ENCODE results near the gene SLC35F1.

The SLC35F1 gene

GRCh38 chr6:118280210-118280609, 373.1 kb downstream of the SLC35F1 start:
- DNase-seq (ENCODE audit: low read depth): no peak

- no peak for DNase-seq (ENCODE audit: low read depth)
These were observed 374.2 kb downstream of the SLC35F1 start for GRCh38 chr6:118281291-118281690.

GRCh38 chr6:118283766-118284165, 376.7 kb downstream of the SLC35F1 start:
- peak; percentile 11 for DNase-seq (ENCODE audit: low read depth)

GRCh38 chr6:118284736-118285360, 377.8 kb downstream of the SLC35F1 start:
- DNase-seq (ENCODE audit: low read depth): no peak

- no peak for DNase-seq (ENCODE audit: low read depth)
These were observed 378.7 kb downstream of the SLC35F1 start for GRCh38 chr6:118285791-118286190.

- no peak for DNase-seq (ENCODE audit: low read depth)
These were observed 381.5 kb downstream of the SLC35F1 start for GRCh38 chr6:118288355-118289124.

GRCh38 chr6:118292558-118292957, 385.5 kb downstream of the SLC35F1 start:
- DNase-seq (ENCODE audit: low read depth): no peak

GRCh38 chr6:118294906-118295305, 387.8 kb downstream of the SLC35F1 start:
- no peak for DNase-seq (ENCODE audit: low read depth)

- DNase-seq (ENCODE audit: low read depth): no peak
These were observed 388.3 kb downstream of the SLC35F1 start for GRCh38 chr6:118295336-118295735.

GRCh38 chr6:118296129-118296901, 389.3 kb downstream of the SLC35F1 start:
- no peak for DNase-seq (ENCODE audit: low read depth)

- DNase-seq (ENCODE audit: low read depth): no peak
These were observed 390.8 kb downstream of the SLC35F1 start for GRCh38 chr6:118297821-118298220.

- no peak for DNase-seq (ENCODE audit: low read depth)
These were observed 391.7 kb downstream of the SLC35F1 start for GRCh38 chr6:118298476-118299427.

- no peak for DNase-seq (ENCODE audit: low read depth)
These were observed 392.4 kb downstream of the SLC35F1 start for GRCh38 chr6:118299457-118299856.

GRCh38 chr6:118304321-118304720, 397.3 kb downstream of the SLC35F1 start:
- DNase-seq (ENCODE audit: low read depth): no peak

- no peak for DNase-seq (ENCODE audit: low read depth)
These were observed 398.0 kb downstream of the SLC35F1 start for GRCh38 chr6:118305081-118305480.

- no peak for DNase-seq (ENCODE audit: low read depth)
These were observed 399.6 kb downstream of the SLC35F1 start for GRCh38 chr6:118306392-118307238.

- no peak for DNase-seq (ENCODE audit: low read depth)
These were observed 400.5 kb downstream of the SLC35F1 start for GRCh38 chr6:118307581-118307980.

GRCh38 chr6:118309337-118310093, 402.5 kb downstream of the SLC35F1 start:
- DNase-seq (ENCODE audit: low read depth): no peak

GRCh38 chr6:118313208-118313607, 406.1 kb downstream of the SLC35F1 start:
- DNase-seq (ENCODE audit: low read depth): no peak

GRCh38 chr6:118313762-118314161, 406.7 kb downstream of the SLC35F1 start:
- DNase-seq (ENCODE audit: low read depth): no peak
